Hepatocyte (in vitro differentiated cells): ENCODE data around the gene ABHD17A. TPM values are rescaled to one million over a fixed set of nuclear protein-coding genes. Genes with fewer than 3 reads are reported as not detected.

Experiments
- DNase-seq: peaks from one replicate; pipeline ENCODE4 v3.0.0-alpha.2; 2016; ENCODE audit warnings: low spot score
- H2AFZ ChIP-seq: fragments of 200-600 bp; sonication (generic); 2 replicates; pipeline ENCODE4 v1.6.0; 2016; ENCODE audit warnings: antibody characterized with exemption, mild to moderate bottlenecking
- H3K27ac ChIP-seq: fragments of 200-600 bp; sonication (generic); 2 replicates; pipeline ENCODE4 v1.5.1; 2016; ENCODE audit warnings: mild to moderate bottlenecking
- H3K27me3 ChIP-seq: fragments of 200-600 bp; sonication (generic); 2 replicates; pipeline ENCODE4 v1.6.1; 2016
- H3K36me3 ChIP-seq: fragments of 200-600 bp; sonication (generic); replicated peaks from 2 replicates; pipeline ENCODE4 v1.5.1; 2016; ENCODE audit warnings: low read depth; ENCODE audit not compliant: insufficient read depth
- H3K4me1 ChIP-seq: fragments of 200-600 bp; sonication (generic); 2 replicates; pipeline ENCODE4 v1.5.1; 2016; ENCODE audit warnings: mild to moderate bottlenecking, moderate library complexity; ENCODE audit not compliant: insufficient read depth
- H3K4me2 ChIP-seq: fragments of 200-600 bp; sonication (generic); 2 replicates; pipeline ENCODE4 v1.6.0; 2016
- H3K4me3 ChIP-seq: fragments of 200-600 bp; sonication (generic); 2 replicates; pipeline ENCODE4 v1.5.1; 2016; ENCODE audit warnings: mild to moderate bottlenecking
- H3K79me2 ChIP-seq: fragments of 200-600 bp; sonication (generic); 2 replicates; pipeline ENCODE4 v1.6.0; 2017; ENCODE audit warnings: mild to moderate bottlenecking
- H3K9me2 ChIP-seq: fragments of 200-600 bp; sonication (generic); replicated peaks from 2 replicates; pipeline ENCODE4 v1.6.0; 2017; ENCODE audit warnings: mild to moderate bottlenecking; ENCODE audit not compliant: insufficient read depth
- H3K9me3 ChIP-seq: fragments of 200-600 bp; sonication (generic); 2 replicates; pipeline ENCODE4 v1.5.1; 2016; ENCODE audit warnings: low read depth, mild to moderate bottlenecking
- H4K20me1 ChIP-seq: fragments of 200-600 bp; sonication (generic); 2 replicates; pipeline ENCODE4 v1.6.0; 2016; ENCODE audit warnings: mild to moderate bottlenecking; ENCODE audit not compliant: insufficient read depth, poor library complexity, severe bottlenecking
- CTCF ChIP-seq: fragments of 200-600 bp; sonication (generic); IDR thresholded peaks from 2 replicates; pipeline ENCODE4 v1.5.1; 2016; ENCODE audit warnings: antibody characterized with exemption, mild to moderate bottlenecking; ENCODE audit not compliant: poor library complexity
- EZH2 ChIP-seq: fragments of 200-600 bp; sonication (generic); IDR thresholded peaks from 2 replicates; pipeline ENCODE4 v1.6.1; 2016; ENCODE audit warnings: antibody characterized with exemption, mild to moderate bottlenecking, borderline replicate concordance
- EZH2phosphoT487 ChIP-seq: fragments of 200-600 bp; sonication (generic); IDR thresholded peaks from one replicate; pipeline ENCODE4 v1.6.1; 2018; ENCODE audit warnings: antibody characterized with exemption, mild to moderate bottlenecking, low read depth, moderate library complexity; ENCODE audit not compliant: unreplicated experiment, severe bottlenecking
- WGBS: methylation state at CpG from one replicate; pipeline ENCODE4 v1.1.6; 2016; ENCODE audit warnings: low lambda C conversion rate; ENCODE audit errors: missing lambda C conversion rate; 5-methylcytosine and 5-hydroxymethylcytosine counted together
- polyA plus RNA-seq: library from polyadenylated mRNA; unstranded; fragments of >200 nt; fragmentation: Nextera tagmentation; extraction: Ambion mirVana; gene quantifications from 2 replicates; pipeline ENCODE4 v1.2.1, GENCODE V29; 2016
- total RNA-seq: library from RNA; depleted of rRNA; stranded (reverse); fragments of >200 nt; gene quantifications from 2 replicates; pipeline ENCODE4 v1.2.3, GENCODE V29; 2014

ABHD17A gene
- total and polyA plus RNA-seq, 2 experiments from 2014 or later = 62.5 to 102 TPM

GRCh38 chr19:1871140-1871597 lies 14.1 kb downstream of the ABHD17A start:
- no peaks in the 10 kb centered on the region for H3K9me2 ChIP-seq
- H4K20me1 ChIP-seq = peaks cover 22% of the 10 kb centered on the region
- DNase-seq = peak; percentile 21
- H3K36me3 ChIP-seq = no peaks in the 10 kb centered on the region
- H3K79me2 ChIP-seq = peaks cover 62% of the 10 kb centered on the region
- peak overlapping the region; percentile 11 for H3K4me2 ChIP-seq
- H3K9me3 ChIP-seq = no peaks in the 10 kb centered on the region
- peaks cover 20% of the 10 kb centered on the region for H3K4me1 ChIP-seq
- H3K4me3 ChIP-seq = no peak overlapping the region
- no peaks in the 10 kb centered on the region for H3K27me3 ChIP-seq
- no peak overlapping the region for H3K27ac ChIP-seq
- no peak for TF ChIP-seq EZH2
- no peak for TF ChIP-seq EZH2phosphoT487
- no peak for TF ChIP-seq CTCF
- 59% methylated on average over 15 of the region's 15 CpGs for WGBS
- H2AFZ ChIP-seq = no peak overlapping the region

- no peaks in the 10 kb centered on the region for H3K27me3 ChIP-seq
- H2AFZ ChIP-seq = no peak overlapping the region
- 79% methylated on average over 7 of the region's 7 CpGs for WGBS
- no peaks in the 10 kb centered on the region for H3K9me3 ChIP-seq
- no peak for TF ChIP-seq EZH2phosphoT487
- peaks cover 44% of the 10 kb centered on the region for H3K79me2 ChIP-seq
- no peaks in the 10 kb centered on the region for H3K36me3 ChIP-seq
- H3K27ac ChIP-seq = no peak overlapping the region
- no peaks in the 10 kb centered on the region for H3K9me2 ChIP-seq
- peaks cover 12% of the 10 kb centered on the region for H3K4me1 ChIP-seq
- no peak overlapping the region for H3K4me2 ChIP-seq
- H4K20me1 ChIP-seq = peaks cover 9% of the 10 kb centered on the region
- no peak overlapping the region for H3K4me3 ChIP-seq
- no peak for DNase-seq
Measured at GRCh38 chr19:1868971-1869370, 16.3 kb downstream of the ABHD17A start.

GRCh38 chr19:1867349-1867724 lies 18.0 kb downstream of the ABHD17A start:
- H4K20me1 ChIP-seq = peaks cover 2% of the 10 kb centered on the region
- H3K4me2 ChIP-seq = no peak overlapping the region
- no peak overlapping the region for H3K27ac ChIP-seq
- TF ChIP-seq EZH2phosphoT487 = no peak
- peaks cover 32% of the 10 kb centered on the region for H3K79me2 ChIP-seq
- no peaks in the 10 kb centered on the region for H3K9me3 ChIP-seq
- H3K4me1 ChIP-seq = peaks cover 4% of the 10 kb centered on the region
- no peaks in the 10 kb centered on the region for H3K27me3 ChIP-seq
- no peak for DNase-seq
- no peaks in the 10 kb centered on the region for H3K9me2 ChIP-seq
- H3K36me3 ChIP-seq = no peaks in the 10 kb centered on the region
- 95% methylated on average over 9 of the region's 9 CpGs for WGBS
- no peak overlapping the region for H3K4me3 ChIP-seq
- no peak overlapping the region for H2AFZ ChIP-seq

GRCh38 chr19:1866693-1867348 lies 18.5 kb downstream of the ABHD17A start:
- peaks cover 9% of the 10 kb centered on the region for H3K4me1 ChIP-seq
- DNase-seq = no peak
- H3K9me3 ChIP-seq = no peaks in the 10 kb centered on the region
- WGBS = 91% methylated on average over 8 of the region's 8 CpGs
- H3K4me3 ChIP-seq = no peak overlapping the region
- peaks cover 8% of the 10 kb centered on the region for H4K20me1 ChIP-seq
- H3K36me3 ChIP-seq = no peaks in the 10 kb centered on the region
- H3K9me2 ChIP-seq = no peaks in the 10 kb centered on the region
- H3K4me2 ChIP-seq = no peak overlapping the region
- no peak overlapping the region for H2AFZ ChIP-seq
- no peak overlapping the region for H3K27ac ChIP-seq
- peaks cover 32% of the 10 kb centered on the region for H3K79me2 ChIP-seq
- TF ChIP-seq EZH2phosphoT487 = no peak
- no peak for TF ChIP-seq CTCF
- TF ChIP-seq EZH2 = no peak
- H3K27me3 ChIP-seq = no peaks in the 10 kb centered on the region
